ENCODE measurements around the gene KLK12.

DNA sequence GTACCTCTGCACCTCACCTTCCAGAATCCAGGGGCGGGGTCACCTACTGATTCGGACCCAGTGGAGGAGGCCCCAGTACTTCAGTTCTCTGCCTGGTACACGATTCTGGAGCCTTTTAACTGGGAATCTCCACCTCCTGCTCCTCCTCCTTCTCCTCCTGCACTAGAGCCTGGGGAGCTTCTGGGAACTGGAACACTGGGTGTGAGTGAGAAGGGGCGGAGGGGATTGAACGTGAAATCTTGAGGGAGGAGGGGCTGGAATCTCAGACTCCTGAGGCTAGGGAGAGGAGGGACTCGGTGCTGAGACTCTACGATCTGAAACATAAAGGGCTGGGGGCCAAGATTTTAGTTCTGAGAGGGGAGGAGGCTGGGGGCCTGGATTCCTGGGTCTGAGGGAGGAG, 33.3 kb downstream of the KLK12 start, which contains the start of gene KLK8:
- TF ChIP-seq, protein P1, sequence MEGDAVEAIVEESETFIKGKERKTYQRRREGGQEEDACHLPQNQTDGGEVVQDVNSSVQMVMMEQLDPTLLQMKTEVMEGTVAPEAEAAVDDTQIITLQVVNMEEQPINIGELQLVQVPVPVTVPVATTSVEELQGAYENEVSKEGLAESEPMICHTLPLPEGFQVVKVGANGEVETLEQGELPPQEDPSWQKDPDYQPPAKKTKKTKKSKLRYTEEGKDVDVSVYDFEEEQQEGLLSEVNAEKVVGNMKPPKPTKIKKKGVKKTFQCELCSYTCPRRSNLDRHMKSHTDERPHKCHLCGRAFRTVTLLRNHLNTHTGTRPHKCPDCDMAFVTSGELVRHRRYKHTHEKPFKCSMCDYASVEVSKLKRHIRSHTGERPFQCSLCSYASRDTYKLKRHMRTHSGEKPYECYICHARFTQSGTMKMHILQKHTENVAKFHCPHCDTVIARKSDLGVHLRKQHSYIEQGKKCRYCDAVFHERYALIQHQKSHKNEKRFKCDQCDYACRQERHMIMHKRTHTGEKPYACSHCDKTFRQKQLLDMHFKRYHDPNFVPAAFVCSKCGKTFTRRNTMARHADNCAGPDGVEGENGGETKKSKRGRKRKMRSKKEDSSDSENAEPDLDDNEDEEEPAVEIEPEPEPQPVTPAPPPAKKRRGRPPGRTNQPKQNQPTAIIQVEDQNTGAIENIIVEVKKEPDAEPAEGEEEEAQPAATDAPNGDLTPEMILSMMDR (IDR thresholded peaks at IDR 0.05): no peak
- no peak for TF ChIP-seq POLR2AphosphoS5 (IDR thresholded peaks at IDR 0.05)
- TF ChIP-seq POLR2A (IDR thresholded peaks at IDR 0.05): no peak
